HG02571 (cell line): ENCODE measurements around the gene DLX2.

Source experiments
- ATAC-seq: cut with Tn5 transposase; IDR thresholded peaks from one replicate; pipeline ENCODE4 v1.9.1; 2021; ENCODE audit warnings: mild to moderate bottlenecking, moderate library complexity; ENCODE audit not compliant: unreplicated experiment

Gene DLX2

DNA sequence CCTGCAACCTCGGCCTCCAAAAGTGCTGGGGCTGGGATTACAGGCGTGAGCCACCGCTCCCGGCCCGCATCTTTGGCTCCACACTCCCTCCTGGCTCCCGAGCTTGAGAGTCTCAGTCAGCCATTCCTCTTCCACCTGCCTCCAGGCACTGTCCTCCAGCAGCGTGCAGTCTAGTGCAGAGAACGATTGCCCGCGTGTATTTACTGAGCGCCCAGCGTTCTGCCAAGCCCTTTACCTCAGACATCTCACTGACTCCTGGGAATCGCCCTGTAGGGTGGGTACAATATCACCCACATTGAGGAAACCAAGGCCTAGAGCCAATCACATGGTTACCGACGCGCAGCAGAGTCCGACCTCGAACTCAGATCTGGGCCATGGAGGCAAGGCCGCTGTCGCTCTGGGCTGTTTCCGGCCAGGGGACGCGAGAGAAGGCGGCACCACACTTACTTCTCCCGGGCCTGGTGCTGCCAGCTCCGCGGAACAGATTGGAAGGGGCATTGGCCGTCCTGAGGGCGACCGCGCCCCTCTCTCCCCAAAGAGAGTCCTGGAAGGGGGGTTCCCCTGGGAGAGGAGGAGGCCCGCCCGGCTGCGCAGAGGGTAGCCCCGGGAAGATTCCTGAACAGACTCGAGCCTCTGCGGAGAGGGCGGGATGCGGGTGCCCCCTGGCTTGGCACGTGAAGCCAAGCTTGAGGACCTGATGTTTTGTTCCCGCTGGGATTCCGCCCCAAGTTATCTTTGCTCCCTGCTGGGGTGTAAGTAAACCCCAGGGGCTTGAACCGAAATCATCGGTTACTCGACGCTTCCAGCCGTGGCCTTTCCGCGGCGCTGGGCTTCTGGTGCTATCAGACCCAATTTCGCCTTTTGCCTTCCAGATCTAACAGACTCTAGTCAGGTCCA lies 5.2 kb upstream of the DLX2 start:
- ATAC-seq, result no peak

- no peak for ATAC-seq
These were observed 3.6 kb upstream of the DLX2 start for GRCh38 chr2:172106108-172106961.

DNA sequence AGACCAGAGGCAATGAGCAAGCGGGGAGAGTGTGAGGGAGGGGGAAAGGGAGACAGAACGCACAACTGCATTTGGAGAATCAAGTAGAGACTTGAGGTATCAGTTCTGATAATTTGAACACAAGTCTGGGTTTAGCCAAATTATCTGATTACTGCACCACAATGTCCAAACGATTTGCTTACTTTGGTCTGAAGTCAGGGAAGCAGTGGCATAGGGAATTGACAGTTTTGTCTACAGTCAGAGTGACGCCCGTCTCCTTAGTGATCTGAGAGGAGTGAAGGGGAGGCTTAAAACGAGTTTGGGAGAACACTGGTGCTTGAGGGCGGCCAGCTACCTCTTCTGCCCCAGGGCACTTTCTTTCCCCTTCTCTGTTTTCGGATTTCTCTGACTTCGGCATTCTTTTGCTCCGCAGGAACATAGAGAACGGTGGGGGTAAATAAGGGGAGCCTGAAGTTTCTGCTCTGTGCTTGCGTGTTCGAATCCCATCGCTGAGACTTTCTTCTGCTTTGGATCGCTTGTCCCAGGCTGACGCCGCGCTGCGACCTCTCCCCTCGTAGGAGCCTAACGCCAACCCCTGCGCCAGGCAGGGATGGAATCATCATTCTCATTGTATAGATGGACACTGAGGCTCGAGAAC lies 2.9 kb upstream of the DLX2 start:
- no peak for ATAC-seq

DNA sequence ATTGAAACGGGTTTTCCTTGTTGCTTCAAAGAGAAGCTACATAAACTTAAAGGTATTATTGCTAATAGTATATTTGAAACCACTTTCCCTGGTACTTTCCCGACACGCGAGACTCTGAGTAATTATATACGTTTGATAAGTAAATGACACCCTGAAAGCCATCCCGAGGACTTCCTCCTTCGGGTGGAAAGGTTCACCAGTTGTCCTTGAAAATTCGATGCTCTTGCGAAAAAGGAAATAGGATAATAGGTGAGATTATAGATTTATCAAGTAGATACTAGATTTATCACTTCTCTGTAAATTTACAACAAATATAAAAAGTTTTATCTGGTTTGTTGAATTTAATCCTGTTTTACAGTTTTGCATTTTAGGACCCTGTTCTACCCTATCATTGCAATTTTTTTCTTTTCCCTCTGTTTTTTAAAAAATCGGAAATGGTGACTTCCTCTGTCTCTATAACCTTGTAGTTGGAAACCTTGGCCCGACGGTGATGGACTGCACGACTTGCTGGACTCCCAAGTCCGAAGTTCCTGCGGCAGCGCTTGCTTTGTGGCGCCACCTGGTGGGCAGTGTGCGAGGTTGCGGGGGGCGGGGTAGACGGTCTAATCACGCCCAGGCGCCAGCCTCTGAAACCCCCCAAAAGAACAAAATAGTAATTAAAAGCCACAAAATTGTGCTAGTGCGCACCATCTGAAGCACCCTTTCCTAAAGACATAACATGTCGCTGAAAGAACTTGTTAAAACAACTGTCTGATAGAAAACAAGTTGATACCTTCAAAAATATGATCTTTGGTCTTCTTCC lies 972 bp upstream of the DLX2 start:
- no peak for ATAC-seq

DNA sequence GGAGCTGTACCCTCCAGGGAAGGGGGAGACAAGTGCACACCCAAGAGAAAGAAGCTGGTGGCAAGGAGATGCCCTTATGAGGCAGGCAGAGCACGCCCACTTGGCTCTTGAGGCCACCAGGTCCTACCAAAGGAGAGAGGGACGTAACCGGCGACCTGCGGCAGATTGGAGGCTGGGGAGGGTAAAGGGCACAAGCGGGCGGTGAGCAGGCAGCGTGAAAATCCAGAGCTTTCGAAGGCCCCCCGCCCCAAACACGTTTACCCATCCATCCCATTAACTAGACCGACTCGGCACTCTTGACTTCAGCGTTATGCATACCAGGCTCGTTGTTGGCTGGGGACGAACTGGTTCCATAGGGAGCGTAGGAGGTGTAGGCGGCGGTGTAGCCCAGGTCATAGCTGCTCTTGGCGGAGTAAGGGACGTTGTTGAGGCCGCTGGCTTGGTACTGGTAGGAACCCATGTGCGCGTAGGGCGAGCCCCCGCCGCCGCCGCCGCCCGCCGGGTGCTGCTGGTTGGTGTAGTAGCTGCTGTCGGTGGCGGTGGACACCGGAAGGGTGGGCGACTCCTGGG lies 794 bp downstream of the DLX2 start:
- no peak for ATAC-seq

- no peak for ATAC-seq
These were observed 1.5 kb downstream of the DLX2 start for GRCh38 chr2:172100935-172101820.

DNA sequence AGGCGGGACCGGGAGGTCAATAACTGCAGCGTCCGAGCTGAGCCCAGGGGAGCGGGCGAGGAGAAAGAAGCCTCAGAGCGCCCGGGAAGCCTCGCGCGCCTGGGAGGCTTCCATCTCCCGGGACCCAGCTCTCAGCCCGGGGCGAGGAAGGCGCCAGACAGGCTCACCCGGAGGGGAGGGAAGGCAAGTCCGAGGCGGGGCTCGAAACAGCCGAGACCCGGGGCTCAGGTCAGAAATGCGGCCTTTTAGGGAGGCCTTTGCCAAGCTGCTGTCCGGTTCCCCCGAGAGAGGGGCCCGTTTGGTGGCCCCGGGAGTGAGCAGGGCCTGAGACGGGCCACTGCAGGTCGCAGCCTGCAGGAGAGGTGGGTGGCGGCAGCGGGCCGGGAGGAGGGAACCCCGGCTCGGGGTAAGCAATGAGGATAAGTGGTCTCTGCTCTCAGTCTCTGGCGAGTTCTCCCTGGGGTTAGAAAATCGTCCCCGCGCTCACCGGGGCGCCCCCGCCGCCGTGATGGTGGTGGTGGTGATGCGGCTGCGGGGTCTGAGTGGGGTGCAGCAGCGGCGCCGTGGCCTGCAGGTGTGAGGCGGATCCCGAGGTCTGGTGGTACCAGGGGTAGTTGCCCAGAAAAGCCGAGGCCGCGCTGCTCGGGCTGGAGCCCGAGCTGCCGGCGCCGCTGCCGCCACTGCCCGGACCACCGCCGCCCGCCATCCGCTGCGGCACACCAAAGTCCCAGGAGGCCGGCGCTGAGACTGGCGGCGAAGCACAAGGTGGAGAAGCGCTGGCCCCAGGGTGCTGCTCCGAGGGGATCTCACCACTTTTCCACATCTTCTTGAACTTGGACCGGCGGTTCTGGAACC lies 2.4 kb downstream of the DLX2 start:
- ATAC-seq, result no peak

DNA sequence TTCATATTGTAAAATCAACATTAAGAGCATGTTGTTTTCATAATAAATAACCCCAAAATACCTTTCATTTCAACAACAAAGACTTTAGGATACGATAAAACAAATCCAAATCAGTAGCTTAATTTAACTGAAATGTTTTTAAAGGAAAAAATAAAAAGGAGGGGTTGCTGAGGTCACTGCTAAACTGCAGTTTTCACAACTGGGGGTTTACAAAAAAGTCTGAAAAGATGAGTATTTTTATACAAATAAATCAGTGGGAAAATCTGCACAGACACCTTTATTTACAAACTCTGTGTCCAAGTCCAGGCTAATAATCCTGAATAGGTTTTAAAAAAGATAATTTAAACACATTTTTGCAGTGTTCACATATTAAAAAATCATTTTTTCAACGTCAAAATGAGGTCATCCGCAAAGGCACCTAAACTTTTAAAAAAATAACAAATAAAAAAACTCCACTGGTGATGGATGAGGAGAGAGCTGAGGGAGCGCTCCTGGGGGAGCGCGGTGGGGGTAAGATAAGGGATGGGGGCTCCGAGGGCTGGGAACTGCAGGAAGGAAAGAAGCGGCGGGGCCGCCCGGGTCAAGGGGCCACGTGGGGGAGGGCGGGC lies 3.1 kb downstream of the DLX2 start:
- ATAC-seq, result no peak

DNA sequence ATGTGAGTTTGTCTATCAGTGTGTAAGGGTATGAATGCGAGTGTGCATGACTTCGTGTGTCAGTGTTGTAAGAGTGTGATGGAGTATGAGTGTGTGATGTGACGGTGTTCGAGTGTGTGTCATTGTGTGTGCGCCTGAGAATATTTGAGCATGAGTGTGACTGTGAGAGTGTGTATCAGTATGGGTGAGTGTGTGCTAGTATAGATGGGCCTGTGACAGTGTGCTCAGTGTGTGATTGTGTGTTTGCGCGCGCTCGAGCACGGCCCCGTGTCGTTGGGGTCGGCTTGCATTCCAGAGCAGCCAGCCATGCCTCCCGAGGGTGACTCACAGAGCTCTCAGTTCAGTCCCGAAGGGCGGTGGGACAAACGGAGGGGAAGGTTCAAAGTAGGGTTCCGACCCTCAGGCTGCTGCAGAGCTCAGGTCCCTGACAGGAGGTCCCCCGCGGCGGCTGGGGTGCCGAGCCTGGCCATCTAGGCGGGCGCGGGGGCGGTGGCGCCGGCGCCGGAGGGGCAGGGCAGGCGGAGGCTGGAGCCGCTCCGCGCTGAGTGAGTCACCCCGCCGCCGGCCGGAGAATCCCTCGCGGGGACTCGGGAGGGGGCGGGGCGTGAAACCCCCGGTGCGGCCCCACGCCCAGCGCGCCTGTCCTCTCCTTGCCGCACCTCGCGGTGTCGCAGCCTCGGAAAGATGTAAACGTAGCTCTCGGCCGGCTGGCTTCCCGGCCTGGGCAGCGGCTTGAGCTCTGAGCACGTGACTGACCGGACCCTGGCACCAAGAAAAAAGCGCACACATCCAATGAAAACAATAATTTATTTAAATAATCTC lies 3.8 kb downstream of the DLX2 start:
- ATAC-seq, result no peak

GRCh38 chr2:172098287-172098649 lies 4.4 kb downstream of the DLX2 start:
- ATAC-seq, result no peak

GRCh38 chr2:172097557-172098131 lies 5.1 kb downstream of the DLX2 start:
- ATAC-seq, result no peak

DNA sequence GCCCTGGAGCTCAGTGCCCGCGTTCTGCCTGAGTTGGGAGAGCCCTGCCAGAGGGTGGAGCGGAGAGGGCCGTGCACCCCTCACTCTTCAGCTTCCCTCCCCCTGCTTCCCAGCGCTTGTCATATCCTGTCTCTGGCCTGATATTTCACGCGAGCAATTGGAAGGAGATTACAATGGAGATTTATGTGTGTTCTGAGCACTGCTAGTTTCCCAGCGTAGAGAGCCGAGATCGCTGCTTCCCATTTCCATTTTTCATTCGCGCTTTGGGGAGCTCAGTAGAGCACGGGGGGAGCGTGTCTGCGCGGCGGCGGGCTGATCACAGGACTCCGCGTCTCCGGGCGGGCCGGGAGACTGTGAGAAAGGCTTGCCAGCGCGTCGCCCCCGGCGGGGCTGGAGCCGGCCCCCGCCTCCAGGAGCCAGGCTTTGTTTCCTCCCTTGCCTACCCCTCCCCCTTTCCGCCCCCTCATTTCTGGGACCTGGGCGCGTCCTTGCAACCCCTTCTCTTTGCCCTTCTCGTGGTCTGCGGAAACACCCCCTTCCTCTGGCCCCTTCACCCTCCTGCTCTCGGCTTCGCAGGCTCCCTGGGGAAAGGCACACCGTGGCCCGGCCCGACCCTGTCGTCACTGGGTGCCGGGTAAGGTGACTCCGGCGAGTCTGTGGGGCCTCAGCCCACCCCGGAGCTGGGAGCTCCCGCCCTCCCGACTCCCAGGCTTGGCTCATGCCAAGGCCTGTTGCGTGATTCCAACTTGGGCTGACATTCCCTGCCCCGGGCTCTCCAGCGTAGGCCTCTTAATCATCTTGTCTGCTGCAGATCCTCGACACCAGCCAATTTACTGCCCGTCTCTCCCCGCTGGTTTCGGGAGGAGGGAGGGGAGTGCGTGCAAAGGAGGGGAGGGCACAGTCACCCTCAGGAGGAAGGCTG lies 5.8 kb downstream of the DLX2 start:
- ATAC-seq, result no peak

DNA sequence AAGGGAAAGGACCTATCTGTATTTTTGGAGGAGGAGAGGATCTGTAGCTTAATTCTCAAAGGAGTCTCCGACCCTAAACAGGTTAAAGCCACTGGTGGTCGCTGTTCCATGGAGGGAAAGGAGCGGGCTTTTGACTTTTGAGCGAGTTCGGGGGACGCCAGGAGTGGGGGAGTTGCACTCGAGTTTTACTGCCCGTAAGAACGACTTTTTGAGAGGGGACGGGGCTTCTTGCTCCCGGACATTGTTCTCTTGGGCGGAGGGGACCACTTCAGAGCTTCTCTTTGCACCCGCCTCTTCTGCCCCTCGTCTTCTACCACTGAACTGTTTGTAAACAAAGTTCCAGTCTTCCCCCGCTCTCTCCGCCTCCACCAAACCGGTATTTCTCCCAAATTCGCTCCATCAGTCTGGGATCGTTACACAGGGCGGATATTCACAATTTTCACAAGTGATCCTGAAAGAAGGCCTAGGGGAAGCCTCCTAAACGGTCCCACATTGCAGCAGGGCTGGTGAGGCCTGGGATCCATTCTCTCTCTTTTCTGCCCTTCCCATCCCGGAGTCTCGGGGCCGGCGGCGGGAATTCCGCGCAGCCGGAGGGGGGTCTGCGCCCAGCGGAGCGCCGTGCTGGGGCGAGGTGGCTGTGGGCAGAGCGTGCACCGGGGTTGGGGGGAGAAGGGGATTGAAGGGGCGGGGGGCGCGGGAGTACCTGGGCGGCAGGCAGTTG lies 6.6 kb downstream of the DLX2 start:
- no peak for ATAC-seq

DNA sequence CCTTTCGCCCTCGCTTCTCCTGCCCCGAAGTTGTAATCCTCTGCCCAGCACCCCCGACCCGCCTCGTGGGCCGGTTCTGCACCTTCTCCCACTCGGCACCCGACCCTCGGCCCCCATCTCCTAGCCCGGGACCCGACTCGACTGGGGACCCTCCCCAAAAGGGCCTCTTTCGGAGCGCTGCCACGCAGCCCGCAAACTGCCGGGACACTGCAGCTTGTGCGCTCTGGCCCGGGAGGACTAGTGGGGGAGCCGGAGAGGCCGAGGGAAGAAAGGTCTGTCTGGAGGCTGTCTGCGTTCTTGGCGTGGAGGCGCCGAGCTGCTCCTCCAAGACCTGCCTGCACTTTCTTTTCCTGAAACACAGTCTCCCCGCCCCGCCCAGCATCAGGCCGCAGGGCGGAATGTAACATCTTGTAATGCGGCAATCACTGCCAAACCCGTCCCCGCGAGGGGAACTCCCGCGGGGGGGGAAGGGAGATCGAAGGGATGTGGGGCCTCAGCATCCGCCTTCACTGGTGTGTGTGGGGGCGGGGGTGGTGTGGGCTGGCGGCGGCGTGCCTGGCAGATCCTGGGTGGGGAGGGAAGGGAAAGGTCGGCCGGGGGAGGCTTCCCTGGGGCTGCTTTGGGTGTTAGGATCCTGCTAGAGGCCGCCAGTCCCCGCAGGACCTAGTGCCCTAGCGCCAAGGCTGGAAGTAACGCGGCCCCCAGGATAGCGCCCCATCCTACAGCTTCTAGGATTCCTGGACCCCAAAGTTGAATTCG lies 7.4 kb downstream of the DLX2 start:
- no peak for ATAC-seq
